Central memory CD8-positive, alpha-beta T cell (primary cell): ENCODE measurements around the gene SPANXN4.

Experiments
- ATAC-seq: fragments of 150-1000 bp; cut with Tn5 transposase; replicated peaks from 2 replicates; pipeline ENCODE4 v1.10.0; 2022; ENCODE audit warnings: mild to moderate bottlenecking, moderate FRiP score, moderate number of reproducible peaks; ENCODE audit not compliant: poor library complexity, severe bottlenecking; ENCODE audit errors: extremely low read depth
- DNase-seq, 2 donors: peaks; one replicate each; pipeline ENCODE4 v3.0.0; 2021; ENCODE audit warnings: low spot score in 2 of 2
- H3K27ac Mint-ChIP-seq: one replicate; pipeline ENCODE4 v1.8.0; 2022; ENCODE audit warnings: low read depth, mild to moderate bottlenecking, moderate library complexity, mixed read lengths
- H3K27me3 Mint-ChIP-seq: one replicate; pipeline ENCODE4 v1.8.0; 2022; ENCODE audit warnings: mixed read lengths
- H3K36me3 Mint-ChIP-seq: one replicate; pipeline ENCODE4 v1.8.0; 2022; ENCODE audit warnings: mild to moderate bottlenecking, moderate library complexity, mixed read lengths; ENCODE audit not compliant: insufficient read depth
- H3K4me1 Mint-ChIP-seq: one replicate; pipeline ENCODE4 v1.8.0; 2022; ENCODE audit warnings: mixed read lengths
- H3K4me3 Mint-ChIP-seq: one replicate; pipeline ENCODE4 v1.8.0; 2022; ENCODE audit warnings: mild to moderate bottlenecking, moderate library complexity, mixed read lengths
- H3K9me3 Mint-ChIP-seq: one replicate; pipeline ENCODE4 v1.8.0; 2022; ENCODE audit warnings: mixed read lengths

The SPANXN4 gene, protein sequence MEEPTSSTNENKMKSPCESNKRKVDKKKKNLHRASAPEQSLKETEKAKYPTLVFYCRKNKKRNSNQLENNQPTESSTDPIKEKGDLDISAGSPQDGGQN

GRCh38 chrX:143025628-143026027 is at the start of gene SPANXN4:
Gene SPANXN4, plus strand, starts transcription at chrX:143025928. Its CDS starts 87 bp downstream, at chrX:143026015.
- Mint-ChIP-seq H3K9me3 (peaks cover 20% of the 10 kb centered on the region), H3K36me3 (no peaks in the 10 kb centered on the region), H3K27ac (no peak within 1 kb of the TSS)

GRCh38 chrX:142977128-142977914 is 48.4 kb upstream of the SPANXN4 start:
- no peaks in the 10 kb centered on the region for H3K4me1 Mint-ChIP-seq
- no peak for ATAC-seq

More at GRCh38 chrX:143025628-143026027, at the start of gene SPANXN4:
- no peaks in the 10 kb centered on the region for H3K27me3 Mint-ChIP-seq
- H3K4me3 Mint-ChIP-seq: no peak within 1 kb of the TSS
- no peaks in the 10 kb centered on the region for H3K4me1 Mint-ChIP-seq
- ATAC-seq (no peak), DNase-seq (no peak)

DNA sequence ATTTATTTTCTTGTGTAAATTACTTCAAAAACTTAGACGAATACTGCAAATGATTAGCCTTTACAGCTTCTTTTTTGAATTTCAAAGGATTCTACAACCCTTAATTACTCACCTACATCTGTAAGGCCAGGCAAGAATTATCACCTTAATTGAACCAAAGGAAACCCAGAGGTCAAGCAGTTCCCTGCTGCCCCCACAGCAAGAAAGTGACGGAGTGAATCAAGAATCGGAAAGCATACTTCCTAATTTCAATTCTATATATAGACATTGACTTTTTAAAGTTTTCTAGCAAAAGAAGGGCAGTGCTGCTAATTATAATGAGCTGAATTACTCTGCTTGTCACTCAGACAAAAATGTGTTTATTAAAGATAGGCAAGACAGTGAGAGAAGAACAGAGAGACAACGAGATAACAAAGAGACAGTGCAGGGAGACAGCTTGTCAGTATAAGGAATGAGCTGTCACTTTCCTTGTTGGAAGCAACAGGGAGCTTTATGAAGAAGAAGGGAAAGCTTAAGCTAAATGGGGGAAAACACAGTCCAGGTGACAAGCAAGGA is 47.5 kb upstream of the SPANXN4 start:
- no peak for ATAC-seq
- H3K27me3 Mint-ChIP-seq: no peaks in the 10 kb centered on the region
- no peak for DNase-seq
- H3K4me1 Mint-ChIP-seq: no peaks in the 10 kb centered on the region
- H3K36me3 Mint-ChIP-seq: no peaks in the 10 kb centered on the region
- H3K4me3 Mint-ChIP-seq: no peak overlapping the region
- H3K27ac Mint-ChIP-seq: no peak overlapping the region
- H3K9me3 Mint-ChIP-seq: peaks cover 20% of the 10 kb centered on the region

More at GRCh38 chrX:142977128-142977914, 48.4 kb upstream of the SPANXN4 start:
- Mint-ChIP-seq H3K4me3 (no peak overlapping the region), H3K27me3 (no peaks in the 10 kb centered on the region), H3K9me3 (peaks cover 20% of the 10 kb centered on the region), H3K27ac (no peak overlapping the region), H3K36me3 (no peaks in the 10 kb centered on the region)
- no peak for DNase-seq

- H3K27me3 Mint-ChIP-seq: no peaks in the 10 kb centered on the region
- DNase-seq: no peak
- no peaks in the 10 kb centered on the region for H3K36me3 Mint-ChIP-seq
- H3K27ac Mint-ChIP-seq: no peak overlapping the region
- no peak overlapping the region for H3K4me3 Mint-ChIP-seq
- H3K9me3 Mint-ChIP-seq: peaks cover 25% of the 10 kb centered on the region
- ATAC-seq: no peak
- H3K4me1 Mint-ChIP-seq: no peaks in the 10 kb centered on the region
These were observed 43.0 kb upstream of the SPANXN4 start for GRCh38 chrX:142982679-142983078.

- H3K4me3 Mint-ChIP-seq: no peak overlapping the region
- H3K36me3 Mint-ChIP-seq: no peaks in the 10 kb centered on the region
- no peak for ATAC-seq
- no peak for DNase-seq
- no peaks in the 10 kb centered on the region for H3K27me3 Mint-ChIP-seq
- H3K9me3 Mint-ChIP-seq: peaks cover 12% of the 10 kb centered on the region
- no peaks in the 10 kb centered on the region for H3K4me1 Mint-ChIP-seq
- no peak overlapping the region for H3K27ac Mint-ChIP-seq
These were observed 30.7 kb upstream of the SPANXN4 start for GRCh38 chrX:142994988-142995387.

- ATAC-seq (no peak), DNase-seq (no peak)
- Mint-ChIP-seq H3K36me3 (no peaks in the 10 kb centered on the region), H3K4me3 (no peak overlapping the region), H3K9me3 (peaks cover 15% of the 10 kb centered on the region), H3K4me1 (no peaks in the 10 kb centered on the region), H3K27ac (no peak overlapping the region), H3K27me3 (no peaks in the 10 kb centered on the region)
These were observed 27.1 kb upstream of the SPANXN4 start for GRCh38 chrX:142998447-142999198.

DNA sequence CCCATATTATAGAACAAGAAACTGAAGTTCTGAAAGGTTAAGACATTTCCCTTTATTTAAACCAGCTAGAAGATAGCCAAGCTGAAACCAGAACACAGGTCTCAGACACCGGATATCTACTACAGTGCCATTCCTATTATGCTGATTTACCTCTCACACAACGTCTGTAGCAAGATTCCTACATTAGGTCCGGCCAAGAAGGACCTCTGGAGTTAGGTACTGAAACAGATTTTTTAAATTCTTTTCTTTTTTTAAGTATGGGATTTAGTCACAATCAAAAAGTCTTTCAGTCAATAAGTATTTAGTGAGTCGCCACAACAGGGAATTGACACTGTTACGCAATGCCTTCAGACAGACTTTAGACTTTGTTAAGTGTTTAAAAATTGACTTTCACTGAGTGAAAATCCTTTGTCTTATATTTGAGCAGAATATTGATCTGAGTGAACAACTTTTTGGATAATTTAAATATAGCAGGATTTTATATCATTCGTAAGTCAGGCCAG is 26.5 kb upstream of the SPANXN4 start:
- H3K4me1 Mint-ChIP-seq: no peaks in the 10 kb centered on the region
- H3K36me3 Mint-ChIP-seq: no peaks in the 10 kb centered on the region

DNA sequence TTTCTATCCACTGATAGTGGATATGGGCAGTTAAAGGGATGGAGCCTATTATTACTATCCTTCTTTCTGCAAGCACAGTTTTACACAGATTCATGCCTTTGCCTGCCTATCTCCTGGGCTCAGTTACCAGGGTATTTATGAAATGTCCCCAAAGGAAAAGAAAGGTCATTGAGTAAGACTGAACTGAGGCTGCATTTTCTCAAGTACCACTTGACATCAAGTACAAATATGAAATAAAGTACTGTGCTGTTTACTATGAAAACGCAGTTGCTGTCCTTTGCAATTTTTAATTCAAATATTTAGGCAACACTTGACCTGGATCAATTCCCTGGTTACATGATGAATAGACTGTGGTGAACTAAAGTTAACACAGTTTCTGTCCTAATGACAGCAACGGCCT is 23.5 kb upstream of the SPANXN4 start:
- no peaks in the 10 kb centered on the region for H3K27me3 Mint-ChIP-seq
- H3K9me3 Mint-ChIP-seq: peaks cover 6% of the 10 kb centered on the region
- H3K36me3 Mint-ChIP-seq: no peaks in the 10 kb centered on the region
- no peak overlapping the region for H3K27ac Mint-ChIP-seq
- ATAC-seq (no peak), DNase-seq (no peak)
- no peak overlapping the region for H3K4me3 Mint-ChIP-seq
- no peaks in the 10 kb centered on the region for H3K4me1 Mint-ChIP-seq

More for the DNA sequence above, 26.5 kb upstream of the SPANXN4 start:
- H3K27me3 Mint-ChIP-seq: no peaks in the 10 kb centered on the region
- peaks cover 8% of the 10 kb centered on the region for H3K9me3 Mint-ChIP-seq
- no peak overlapping the region for H3K4me3 Mint-ChIP-seq
- no peak overlapping the region for H3K27ac Mint-ChIP-seq
- DNase-seq (no peak), ATAC-seq (no peak)

GRCh38 chrX:143017272-143017671 is 8.5 kb upstream of the SPANXN4 start:
- DNase-seq (no peak), ATAC-seq (no peak)
- H3K27me3 Mint-ChIP-seq: no peaks in the 10 kb centered on the region
- H3K27ac Mint-ChIP-seq: no peak overlapping the region
- H3K36me3 Mint-ChIP-seq: no peaks in the 10 kb centered on the region
- H3K9me3 Mint-ChIP-seq: peaks cover 23% of the 10 kb centered on the region
- no peak overlapping the region for H3K4me3 Mint-ChIP-seq
- H3K4me1 Mint-ChIP-seq: no peaks in the 10 kb centered on the region

DNA sequence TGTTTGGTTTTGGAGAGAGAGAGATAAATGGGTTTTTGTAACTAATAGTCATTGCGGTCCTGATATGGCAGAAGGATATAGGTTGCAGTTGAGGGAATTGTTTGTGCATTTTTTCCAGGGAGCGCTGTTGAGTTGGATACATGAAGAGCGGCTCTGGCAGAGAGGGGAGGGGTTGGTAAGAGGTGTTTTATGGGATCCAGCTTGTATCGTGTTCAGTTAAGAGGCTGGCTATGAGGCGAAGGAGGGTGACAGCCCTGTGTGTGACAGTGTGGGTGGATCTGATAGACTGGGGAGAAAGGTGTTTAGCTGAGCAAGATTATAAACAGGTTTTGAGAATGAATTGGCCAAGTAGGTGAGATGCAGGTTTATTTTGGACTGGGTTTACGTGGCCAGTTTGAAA is 1.5 kb downstream of the SPANXN4 start:
- H3K27ac Mint-ChIP-seq: no peak overlapping the region
- no peak for DNase-seq
- no peaks in the 10 kb centered on the region for H3K4me1 Mint-ChIP-seq
- H3K27me3 Mint-ChIP-seq: no peaks in the 10 kb centered on the region
- H3K4me3 Mint-ChIP-seq: no peak overlapping the region
- no peak for ATAC-seq
- no peaks in the 10 kb centered on the region for H3K36me3 Mint-ChIP-seq
- peaks cover 27% of the 10 kb centered on the region for H3K9me3 Mint-ChIP-seq

DNA sequence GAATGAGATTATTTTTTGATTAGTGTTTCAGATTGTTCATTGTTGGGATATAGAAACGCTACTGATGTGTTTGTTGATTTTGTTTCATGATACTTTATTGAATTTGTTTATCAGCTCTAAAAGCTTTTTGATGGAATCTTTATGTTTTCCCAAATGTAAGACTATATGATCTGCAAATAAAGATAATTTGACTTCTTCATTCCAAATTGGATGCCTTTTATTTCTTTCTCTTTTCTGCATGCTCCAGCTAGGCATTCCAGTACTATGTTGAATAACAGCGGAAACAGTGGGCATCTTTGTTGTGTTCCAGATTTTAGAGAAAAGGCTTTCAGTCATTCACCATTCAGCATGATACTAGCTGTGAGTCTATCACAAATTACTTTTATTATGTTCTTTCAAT is 21.8 kb downstream of the SPANXN4 start:
- H3K27ac Mint-ChIP-seq: no peak overlapping the region
- H3K4me3 Mint-ChIP-seq: no peak overlapping the region
- no peak for DNase-seq
- H3K36me3 Mint-ChIP-seq: no peaks in the 10 kb centered on the region
- H3K4me1 Mint-ChIP-seq: no peaks in the 10 kb centered on the region
- no peaks in the 10 kb centered on the region for H3K27me3 Mint-ChIP-seq
- ATAC-seq: no peak
- H3K9me3 Mint-ChIP-seq: peaks cover 8% of the 10 kb centered on the region

GRCh38 chrX:143058120-143058519 is 32.4 kb downstream of the SPANXN4 start:
- Mint-ChIP-seq H3K4me3 (no peak overlapping the region), H3K9me3 (peaks cover 12% of the 10 kb centered on the region), H3K27me3 (no peaks in the 10 kb centered on the region), H3K4me1 (no peaks in the 10 kb centered on the region), H3K36me3 (no peaks in the 10 kb centered on the region), H3K27ac (no peak overlapping the region)
- DNase-seq (no peak), ATAC-seq (no peak)
